NCI-H524 treated with DMSO at 0.1 percent for 48 hours (cell line): ENCODE measurements around the gene CALML4.
"Not testable (repeated sequence)": the region's sequence is repeated elsewhere in the genome, so short reads cannot be mapped to it uniquely, and the experiment has no call there.

Experiments
- DNase-seq: peaks from one replicate; lab custom pipeline; 2025; lab: John Stamatoyannopoulos, UW

Gene CALML4

GRCh38 chr15:68208136-68208535 lies 3.0 kb upstream of the CALML4 start:
- no peak for DNase-seq

GRCh38 chr15:68207176-68207935 lies 2.2 kb upstream of the CALML4 start:
- DNase-seq = no peak

GRCh38 chr15:68206711-68207151 lies 1.6 kb upstream of the CALML4 start:
- no peak for DNase-seq

- DNase-seq = no peak
These were observed 915 bp upstream of the CALML4 start for GRCh38 chr15:68205954-68206539.

GRCh38 chr15:68205558-68205944 lies 419 bp upstream of the CALML4 start:
- no peak for DNase-seq

GRCh38 chr15:68204361-68204760 lies 771 bp downstream of the CALML4 start:
- no peak for DNase-seq

GRCh38 chr15:68203956-68204355 lies 1.2 kb downstream of the CALML4 start:
- DNase-seq = no peak

- DNase-seq = no peak
These were observed 1.6 kb downstream of the CALML4 start for GRCh38 chr15:68203486-68203885.

- not testable (repeated sequence) for DNase-seq
These were observed 2.1 kb downstream of the CALML4 start for GRCh38 chr15:68202994-68203393.

GRCh38 chr15:68201879-68202261 lies 3.3 kb downstream of the CALML4 start:
- no peak for DNase-seq

GRCh38 chr15:68201153-68201878 lies 3.8 kb downstream of the CALML4 start:
- no peak for DNase-seq

GRCh38 chr15:68200016-68200861 lies 4.9 kb downstream of the CALML4 start:
- no peak for DNase-seq

- no peak for DNase-seq
These were observed 5.8 kb downstream of the CALML4 start for GRCh38 chr15:68199340-68199739.

GRCh38 chr15:68197661-68198437 lies 7.3 kb downstream of the CALML4 start:
- no peak for DNase-seq

- no peak for DNase-seq
These were observed 8.0 kb downstream of the CALML4 start for GRCh38 chr15:68197170-68197492.

- no peak for DNase-seq
These were observed 8.5 kb downstream of the CALML4 start for GRCh38 chr15:68196445-68197169.

- DNase-seq = no peak
These were observed 9.6 kb downstream of the CALML4 start for GRCh38 chr15:68195336-68196112.

- no peak for DNase-seq
These were observed 12.2 kb downstream of the CALML4 start for GRCh38 chr15:68192804-68193486.

- no peak for DNase-seq
These were observed 13.0 kb downstream of the CALML4 start for GRCh38 chr15:68192117-68192516.
